SK-N-SH (cell line): ENCODE data around the gene TRIM14. TPM values are rescaled to one million over a fixed set of nuclear protein-coding genes. Genes with fewer than 3 reads are reported as not detected.

Source experiments
- CTCF ChIA-PET: fragments of 300-600, 350-600 bp; formaldehyde crosslinking; extraction: SDS; loops from one replicate; lab custom pipeline; 2021; lab: Yijun Ruan, JAX
- POLR2A ChIA-PET: fragments of 350-600 bp; sonication (Branson Sonifier 250); formaldehyde crosslinking; extraction: SDS; loops from one replicate; lab custom pipeline; 2020; ENCODE audit warnings: antibody characterized with exemption, inconsistent platforms; lab: Yijun Ruan, JAX
- DNase-seq: peaks from one replicate; pipeline ENCODE4 v3.0.0; 2012
- H2AFZ ChIP-seq: fragments of 200-600 bp; sonication (generic); 2 replicates; pipeline ENCODE4 v1.8.1; 2016; ENCODE audit warnings: antibody characterized with exemption, mild to moderate bottlenecking, low read depth
- H3F3A ChIP-seq: fragments of 200-600 bp; sonication (generic); replicated peaks from 2 replicates; pipeline ENCODE3; 2016; ENCODE audit warnings: antibody characterized with exemption, mild to moderate bottlenecking; ENCODE audit not compliant: insufficient read depth
- H3K27ac ChIP-seq, 2 experiments: fragments of 200-500 bp in 1 of 2; fragments of 200-600 bp in 1 of 2; sonication (Bioruptor generic) in 1 of 2; sonication (generic), shearing (Covaris generic) in 1 of 2; 2 replicates each; pipeline versions ENCODE4 v1.5.1 to v1.6.1; 2014 to 2016; ENCODE audit warnings: low read depth in 2 of 2, inconsistent platforms in 1 of 2, low read length in 1 of 2, mild to moderate bottlenecking in 1 of 2, mixed read lengths in 1 of 2
- H3K27me3 ChIP-seq: fragments of 200-600 bp; sonication (generic), shearing (Covaris generic); 2 replicates; pipeline ENCODE4 v1.6.1; 2016; ENCODE audit warnings: mixed run types; ENCODE audit not compliant: insufficient read depth
- H3K36me3 ChIP-seq, 2 experiments: fragments of 200-500 bp in 1 of 2; fragments of 200-600 bp in 1 of 2; sonication (Bioruptor generic) in 1 of 2; sonication (generic) in 1 of 2; replicated peaks in 1 of 2; 2 replicates each; pipeline versions ENCODE3 to v1.5.1; 2014 to 2016; ENCODE audit warnings: low read length in 1 of 2, mild to moderate bottlenecking in 1 of 2; ENCODE audit not compliant: insufficient read depth in 2 of 2, control insufficient read depth in 1 of 2
- H3K4me1 ChIP-seq, 2 experiments: fragments of 200-500 bp in 1 of 2; fragments of 200-600 bp in 1 of 2; sonication (Bioruptor generic) in 1 of 2; sonication (generic), shearing (Covaris generic) in 1 of 2; 2 replicates each; pipeline versions ENCODE4 v1.5.1 to v1.6.1; 2014 to 2016; ENCODE audit warnings: low read depth in 1 of 2, low read length in 1 of 2, mixed run types in 1 of 2; ENCODE audit not compliant: insufficient read depth in 2 of 2, control insufficient read depth in 1 of 2
- H3K4me2 ChIP-seq: fragments of 200-600 bp; sonication (generic), shearing (Covaris generic); 2 replicates; pipeline ENCODE4 v1.6.1; 2017; ENCODE audit warnings: mixed run types
- H3K4me3 ChIP-seq, 2 experiments: fragments of 200-500 bp in 1 of 2; fragments of 200-600 bp in 1 of 2; sonication (Bioruptor generic) in 1 of 2; sonication (generic), shearing (Covaris generic) in 1 of 2; 2 replicates each; pipeline versions ENCODE4 v1.5.1 to v1.8.1; 2014 to 2016; ENCODE audit warnings: low read depth in 2 of 2, inconsistent platforms in 1 of 2, low read length in 1 of 2, mild to moderate bottlenecking in 1 of 2, mixed read lengths in 1 of 2, moderate library complexity in 1 of 2
- H3K79me2 ChIP-seq: fragments of 200-600 bp; sonication (generic); 2 replicates; pipeline ENCODE4 v1.8.1; 2017; ENCODE audit warnings: mild to moderate bottlenecking; ENCODE audit not compliant: insufficient read depth
- H3K9ac ChIP-seq: fragments of 200-600 bp; sonication (generic); 2 replicates; pipeline ENCODE4 v1.6.1; 2017; ENCODE audit warnings: mixed run types
- H3K9me2 ChIP-seq: fragments of 200-600 bp; sonication (generic); 2 replicates; pipeline ENCODE4 v1.6.1; 2017; ENCODE audit warnings: mixed run types
- H3K9me3 ChIP-seq: fragments of 200-600 bp; sonication (generic); 2 replicates; pipeline ENCODE4 v1.6.1; 2017; ENCODE audit warnings: mixed run types, mild to moderate bottlenecking, moderate library complexity
- H4K20me1 ChIP-seq: fragments of 200-600 bp; sonication (generic); 2 replicates; pipeline ENCODE4 v1.6.1; 2017; ENCODE audit warnings: mild to moderate bottlenecking, mixed run types; ENCODE audit not compliant: insufficient read depth
- CHD2 ChIP-seq: fragments of 150-350 bp; IDR thresholded peaks from 2 replicates; pipeline ENCODE4 v1.6.1; 2018; ENCODE audit warnings: low read length; ENCODE audit not compliant: partially characterized antibody
- EZH2phosphoT487 ChIP-seq: fragments of 200-600 bp; sonication (generic); IDR thresholded peaks from 2 replicates; pipeline ENCODE4 v1.6.1; 2017; ENCODE audit warnings: low read depth, mixed run types, mild to moderate bottlenecking, antibody characterized with exemption, moderate library complexity, borderline replicate concordance
- JUND ChIP-seq: IDR thresholded peaks from 2 replicates; pipeline ENCODE4 v1.4.0; 2012
- NFIC ChIP-seq: IDR thresholded peaks from 2 replicates; pipeline ENCODE4 v1.4.0; 2012; ENCODE audit warnings: borderline replicate concordance
- POLR2AphosphoS5 ChIP-seq: IDR thresholded peaks from 2 replicates; pipeline ENCODE4 v1.6.1; 2012; ENCODE audit warnings: low read depth, low read length
- RCOR1 ChIP-seq: fragments of 150-350 bp; IDR thresholded peaks from 2 replicates; pipeline ENCODE4 v1.6.1; 2017; ENCODE audit warnings: antibody characterized with exemption, low read length
- RXRA ChIP-seq: IDR thresholded peaks from 2 replicates; pipeline ENCODE4 v1.4.0; 2012; ENCODE audit warnings: low read depth, mild to moderate bottlenecking, borderline replicate concordance
- SIN3A ChIP-seq: IDR thresholded peaks from 2 replicates; pipeline ENCODE4 v1.6.1; 2012; ENCODE audit warnings: low read depth, mild to moderate bottlenecking, low read length, moderate library complexity, borderline replicate concordance
- TAF1 ChIP-seq: IDR thresholded peaks from 2 replicates; pipeline ENCODE4 v1.6.1; 2012; ENCODE audit warnings: low read depth, mild to moderate bottlenecking, low read length, moderate library complexity, borderline replicate concordance
- TEAD4 ChIP-seq: IDR thresholded peaks from 2 replicates; pipeline ENCODE4 v1.4.0; 2012; ENCODE audit warnings: mild to moderate bottlenecking, borderline replicate concordance; ENCODE audit not compliant: insufficient read depth
- YY1 ChIP-seq: IDR thresholded peaks from 2 replicates; pipeline ENCODE4 v1.4.0; 2012; ENCODE audit warnings: low read depth, mild to moderate bottlenecking
- WGBS: methylation state at CpG from one replicate; pipeline ENCODE4 v1.1.6; 2017; ENCODE audit warnings: low lambda C conversion rate; 5-methylcytosine and 5-hydroxymethylcytosine counted together
- polyA plus RNA-seq, 3 experiments: library from polyadenylated mRNA; depleted of rRNA; stranded (reverse); fragments of >200 nt; gene quantifications; 2 replicates each; pipeline ENCODE4 v1.2.3, GENCODE V29; 2012

Gene TRIM14
- polyA plus RNA-seq, 1 of the 3 experiments (the other 2 are of a cell fraction): 15.3 TPM

GRCh38 chr9:98109052-98109451 is 10.0 kb downstream of the TRIM14 start:
- 78% methylated on average over 3 of the region's 3 CpGs for WGBS
- no peak overlapping the region for H3K4me2 ChIP-seq
- H3K27me3 ChIP-seq: no peaks in the 10 kb centered on the region
- H3K4me3 ChIP-seq: no peak overlapping the region
- no peaks in the 10 kb centered on the region for H3K9me3 ChIP-seq
- TF ChIP-seq TAF1 (no peak), SIN3A (no peak), CHD2 (no peak), POLR2AphosphoS5 (no peak), EZH2phosphoT487 (no peak), YY1 (no peak), TEAD4 (no peak), NFIC (no peak)
- no peaks in the 10 kb centered on the region for H3F3A ChIP-seq
- H3K79me2 ChIP-seq: no peaks in the 10 kb centered on the region
- peaks cover 3 to 15% of the 10 kb centered on the region in 2 experiments for H3K36me3 ChIP-seq
- no peaks in the 10 kb centered on the region for H3K4me1 ChIP-seq
- DNase-seq: no peak
- H3K9ac ChIP-seq: no peak overlapping the region
- H2AFZ ChIP-seq: no peak overlapping the region
- no peaks in the 10 kb centered on the region for H3K9me2 ChIP-seq
- CTCF ChIA-PET: interaction anchor here (1.3 to 1.9 kb wide), 3 partner anchors 10 to 12 kb away, joined by 3 to 6 read pairs (median 3); partner anchors contain the start of gene TRIM14
- H3K27ac ChIP-seq: no peak overlapping the region
- POLR2A ChIA-PET: interaction anchor here (2.3 kb wide), 1 partner anchor 10 kb away, joined by 6 read pairs; the partner anchor contains the start of gene TRIM14
- no peaks in the 10 kb centered on the region for H4K20me1 ChIP-seq

GRCh38 chr9:98108531-98109031 is 10.4 kb downstream of the TRIM14 start:
- Histone ChIP-seq H3K9me3 (no peaks in the 10 kb centered on the region), H2AFZ (no peak overlapping the region), H3F3A (no peaks in the 10 kb centered on the region), H3K4me1 (no peaks in the 10 kb centered on the region), H4K20me1 (no peaks in the 10 kb centered on the region), H3K36me3 (peaks cover 3 to 16% of the 10 kb centered on the region in 2 experiments), H3K9me2 (no peaks in the 10 kb centered on the region), H3K4me3 (no peak overlapping the region), H3K27me3 (no peaks in the 10 kb centered on the region), H3K79me2 (no peaks in the 10 kb centered on the region), H3K27ac (no peak overlapping the region), H3K9ac (no peak overlapping the region), H3K4me2 (no peak overlapping the region)
- DNase-seq: no peak
- CTCF ChIA-PET: interaction anchor here (1.3 to 1.9 kb wide), 2 partner anchors 10 kb away, joined by 3 to 6 read pairs; partner anchors contain the start of gene TRIM14
- 95% methylated on average over 5 of the region's 5 CpGs for WGBS
- no peak for TF ChIP-seq RXRA
- POLR2A ChIA-PET: interaction anchor here (2.3 kb wide), 1 partner anchor 10 kb away, joined by 6 read pairs; the partner anchor contains the start of gene TRIM14

DNA sequence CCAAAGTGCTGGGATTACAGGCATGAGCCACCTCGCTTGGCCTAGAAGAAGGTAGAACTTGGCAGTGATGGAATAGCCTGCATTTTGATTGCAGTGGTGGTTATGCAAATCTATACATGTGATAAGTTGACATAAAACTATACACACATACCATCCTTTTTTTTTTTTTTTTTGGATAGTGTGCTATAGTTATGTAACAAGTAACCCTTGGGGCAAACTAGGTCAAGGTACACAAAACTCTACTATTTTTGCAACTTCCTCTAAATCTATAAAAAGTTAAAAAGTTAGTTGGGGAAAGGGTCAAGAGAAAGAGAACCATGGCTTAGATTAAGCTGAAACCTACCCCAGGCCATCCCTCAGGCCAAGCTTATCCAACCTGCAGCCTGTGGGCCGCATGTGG is 11.1 kb downstream of the TRIM14 start:
- Histone ChIP-seq H2AFZ (no peak overlapping the region), H3K4me3 (no peak overlapping the region), H3K27me3 (no peaks in the 10 kb centered on the region), H3F3A (no peaks in the 10 kb centered on the region), H3K9me2 (no peaks in the 10 kb centered on the region), H3K27ac (no peak overlapping the region), H3K36me3 (peaks cover 3 to 16% of the 10 kb centered on the region in 2 experiments), H3K9me3 (no peaks in the 10 kb centered on the region), H4K20me1 (no peaks in the 10 kb centered on the region), H3K9ac (no peak overlapping the region), H3K4me1 (no peaks in the 10 kb centered on the region), H3K79me2 (no peaks in the 10 kb centered on the region), H3K4me2 (no peak overlapping the region)
- ChIA-PET CTCF (no interaction called here), POLR2A (interaction anchor here (2.3 kb wide), 1 partner anchor 11 kb away, joined by 6 read pairs; the partner anchor contains the start of gene TRIM14)
- DNase-seq: no peak
- 93% methylated on average over 2 of the region's 2 CpGs for WGBS
- no peak for TF ChIP-seq RCOR1
- TF ChIP-seq JUND: no peak
